Measurements from ENCODE around the gene PLA2R1.

DNA sequence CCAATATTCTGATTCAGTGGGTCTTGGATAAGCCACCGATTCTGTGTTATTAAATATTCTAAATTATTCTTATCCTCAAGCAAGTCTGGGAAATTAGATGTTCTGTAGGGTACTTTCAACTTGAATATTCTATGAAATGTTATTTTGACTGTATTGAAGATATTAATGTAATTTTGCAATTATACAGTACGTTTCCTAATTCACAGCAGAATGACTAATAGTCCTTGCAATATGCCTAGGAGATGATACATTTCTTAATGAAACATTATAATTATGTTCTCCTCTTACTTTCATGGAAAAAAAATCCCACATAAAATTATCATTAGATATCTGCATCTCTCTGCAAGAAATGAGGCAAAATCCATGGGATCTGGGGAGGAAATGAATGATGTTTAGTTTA lies 46.2 kb upstream of the PLA2R1 start:
- TF ChIP-seq, protein P1, sequence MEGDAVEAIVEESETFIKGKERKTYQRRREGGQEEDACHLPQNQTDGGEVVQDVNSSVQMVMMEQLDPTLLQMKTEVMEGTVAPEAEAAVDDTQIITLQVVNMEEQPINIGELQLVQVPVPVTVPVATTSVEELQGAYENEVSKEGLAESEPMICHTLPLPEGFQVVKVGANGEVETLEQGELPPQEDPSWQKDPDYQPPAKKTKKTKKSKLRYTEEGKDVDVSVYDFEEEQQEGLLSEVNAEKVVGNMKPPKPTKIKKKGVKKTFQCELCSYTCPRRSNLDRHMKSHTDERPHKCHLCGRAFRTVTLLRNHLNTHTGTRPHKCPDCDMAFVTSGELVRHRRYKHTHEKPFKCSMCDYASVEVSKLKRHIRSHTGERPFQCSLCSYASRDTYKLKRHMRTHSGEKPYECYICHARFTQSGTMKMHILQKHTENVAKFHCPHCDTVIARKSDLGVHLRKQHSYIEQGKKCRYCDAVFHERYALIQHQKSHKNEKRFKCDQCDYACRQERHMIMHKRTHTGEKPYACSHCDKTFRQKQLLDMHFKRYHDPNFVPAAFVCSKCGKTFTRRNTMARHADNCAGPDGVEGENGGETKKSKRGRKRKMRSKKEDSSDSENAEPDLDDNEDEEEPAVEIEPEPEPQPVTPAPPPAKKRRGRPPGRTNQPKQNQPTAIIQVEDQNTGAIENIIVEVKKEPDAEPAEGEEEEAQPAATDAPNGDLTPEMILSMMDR (IDR thresholded peaks at IDR 0.05) = no peak
- TF ChIP-seq EP300 (IDR thresholded peaks at IDR 0.05) = no peak
